Lower leg skin (tissue), 4 donors: ENCODE data around the gene RARA. TPM values are rescaled to one million over a fixed set of nuclear protein-coding genes. Genes with fewer than 3 reads are reported as not detected.

Experiments
- DNase-seq, 2 donors: peaks; one replicate each; pipeline ENCODE4 v3.0.0-alpha.2; 2019; ENCODE audit warnings: low spot score in 2 of 2
- H3K4me3 ChIP-seq: fragments of 200-600 bp; sonication (generic); 2 replicates; pipeline ENCODE4 v1.5.1; 2017; ENCODE audit warnings: mild to moderate bottlenecking, low read depth; ENCODE audit not compliant: poor library complexity, severe bottlenecking
- CTCF ChIP-seq, 3 donors: fragments of 450-650 bp; IDR thresholded peaks; one replicate each; pipeline ENCODE4 v1.5.1; 2016; ENCODE audit warnings: antibody characterized with exemption in 3 of 3, mild to moderate bottlenecking in 3 of 3, moderate library complexity in 2 of 3
- POLR2A ChIP-seq, 2 donors: fragments of 450-650 bp; IDR thresholded peaks; one replicate each; pipeline ENCODE4 v1.6.1; 2016 to 2017; ENCODE audit warnings: antibody characterized with exemption in 2 of 2, mild to moderate bottlenecking in 1 of 2, moderate library complexity in 1 of 2
- WGBS, 2 donors: methylation state at CpG; one replicate each; pipeline ENCODE4 v1.1.5; 2018; 5-methylcytosine and 5-hydroxymethylcytosine counted together
- intact Hi-C: fragments of 100-400 bp; cut with DNase I; formaldehyde crosslinking; loops from one replicate; pipeline ENCODE4 v1.15.0; 2023; ENCODE audit warnings: low total_unique reads
- total RNA-seq, 4 donors: library from RNA; depleted of rRNA; stranded (reverse); fragments of >200 nt; gene quantifications; one replicate each; pipeline ENCODE4 v1.1.0, GENCODE V29; 2016

Gene RARA
- total RNA-seq, 4 donors from 2014 or later, result 18.1 to 38.0 (median 25.2) TPM

- intact Hi-C loops, result loop anchor here (10.0 kb wide), 3 partner anchors 145 to 235 kb away; no protein-coding TSS in a partner anchor
- TF ChIP-seq POLR2A (IDR thresholded peaks at IDR 0.05) (no peak), CTCF (IDR thresholded peaks at IDR 0.05) (no peak)
- 21 to 27% methylated on average over 16 to 19 of the region's 19 CpGs for WGBS, 2 donors
- peak in 1 of 2 donors; percentile 69 for DNase-seq
- H3K4me3 ChIP-seq, result no peak overlapping the region
These were observed 41.1 kb downstream of the RARA start for GRCh38 chr17:40349895-40350688.

DNA sequence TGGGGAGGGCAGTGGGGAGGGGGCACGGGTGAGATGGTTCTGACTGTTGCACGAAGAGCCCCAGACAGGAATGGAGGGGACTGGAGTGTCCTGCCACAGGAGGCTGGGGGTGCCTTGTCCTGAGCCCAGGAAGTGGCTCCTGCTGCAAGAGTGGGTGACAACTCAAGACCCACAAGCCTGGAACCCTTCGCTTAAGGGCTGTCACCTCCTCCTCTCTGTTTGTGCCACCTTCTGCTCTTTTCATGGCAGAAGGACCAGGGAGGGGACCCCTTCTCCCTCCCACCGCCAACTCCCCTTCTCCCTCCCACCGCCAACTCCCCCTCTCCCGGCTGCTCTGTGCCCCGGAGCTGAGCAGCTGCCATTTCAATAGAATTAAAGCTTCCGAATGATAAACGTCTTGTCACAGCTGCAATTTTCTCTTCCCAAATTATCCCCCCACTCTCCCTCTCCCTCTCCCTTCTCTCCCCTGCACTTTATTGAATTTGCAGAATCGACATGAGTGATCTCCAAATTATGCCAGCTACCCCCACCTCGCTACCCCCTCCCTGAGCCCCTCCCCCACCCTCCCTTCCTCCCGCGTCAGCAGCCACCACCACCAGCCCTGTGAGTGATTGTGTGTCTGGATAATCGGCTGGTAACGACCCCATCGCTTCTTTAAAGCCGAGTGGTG lies 41.8 kb downstream of the RARA start:
- WGBS, 2 donors, result 62 to 69% methylated on average over 17 of the region's 17 CpGs
- intact Hi-C loops, result loop anchor here (10.0 kb wide), 2 partner anchors 146 to 204 kb away; no protein-coding TSS in a partner anchor
- H3K4me3 ChIP-seq, result no peak overlapping the region
- DNase-seq, result no peak
- no peak for TF ChIP-seq CTCF (IDR thresholded peaks at IDR 0.05)
- no peak for TF ChIP-seq POLR2A (IDR thresholded peaks at IDR 0.05)

DNA sequence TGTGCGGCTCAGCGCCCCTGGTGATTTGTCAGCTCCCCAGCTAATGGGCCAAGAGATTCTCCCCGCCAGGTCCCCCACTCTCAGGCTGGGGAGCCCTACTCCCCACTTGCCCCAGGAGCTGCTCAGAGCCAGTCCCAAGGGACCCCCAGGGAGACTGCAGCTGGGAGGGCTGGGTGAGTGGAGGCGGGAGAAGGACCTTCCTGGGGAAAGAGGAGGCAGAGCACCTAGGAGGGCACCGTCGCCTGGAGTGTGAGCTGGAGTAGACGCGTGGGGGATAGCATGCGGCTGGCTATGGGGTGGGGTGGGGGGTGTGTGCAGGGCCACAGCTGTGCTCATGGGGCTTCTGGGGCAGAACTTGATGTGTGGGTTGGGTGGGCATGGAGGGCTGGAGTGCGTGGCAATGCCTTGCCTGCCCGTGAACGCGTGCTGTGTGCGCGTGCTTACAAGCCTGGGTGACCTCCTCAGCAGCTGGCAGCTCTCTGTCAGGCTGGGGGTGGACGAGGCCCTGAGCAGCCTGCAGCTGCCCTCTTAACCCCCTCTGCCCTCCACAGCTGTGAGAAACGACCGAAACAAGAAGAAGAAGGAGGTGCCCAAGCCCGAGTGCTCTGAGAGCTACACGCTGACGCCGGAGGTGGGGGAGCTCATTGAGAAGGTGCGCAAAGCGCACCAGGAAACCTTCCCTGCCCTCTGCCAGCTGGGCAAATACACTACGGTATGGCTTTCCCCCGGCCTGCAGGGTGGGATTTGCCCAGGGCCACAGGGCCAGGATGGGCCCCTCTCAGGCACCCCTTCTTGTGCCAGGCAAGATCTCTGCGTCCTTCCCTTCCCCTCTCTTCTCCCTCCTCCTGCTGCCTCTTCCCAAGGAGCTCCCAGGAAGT lies 42.6 kb downstream of the RARA start:
- no peak overlapping the region for H3K4me3 ChIP-seq
- 80 to 84% methylated on average over 27 of the region's 27 CpGs for WGBS, 2 donors
- DNase-seq, result no peak
- TF ChIP-seq CTCF (IDR thresholded peaks at IDR 0.05) (no peak), POLR2A (IDR thresholded peaks at IDR 0.05) (no peak)
- intact Hi-C loops, result loop anchor here (10.0 kb wide), 2 partner anchors 147 to 203 kb away; no protein-coding TSS in a partner anchor

- TF ChIP-seq POLR2A (IDR thresholded peaks at IDR 0.05), result no peak
- TF ChIP-seq CTCF (IDR thresholded peaks at IDR 0.05), result no peak
- H3K4me3 ChIP-seq, result no peak overlapping the region
- 81 to 88% methylated on average over 7 of the region's 7 CpGs for WGBS, 2 donors
- intact Hi-C loops, result loop anchor here (10.0 kb wide), 2 partner anchors 148 to 202 kb away; no protein-coding TSS in a partner anchor
- no peak for DNase-seq
These were observed 43.3 kb downstream of the RARA start for GRCh38 chr17:40352237-40352778.

DNA sequence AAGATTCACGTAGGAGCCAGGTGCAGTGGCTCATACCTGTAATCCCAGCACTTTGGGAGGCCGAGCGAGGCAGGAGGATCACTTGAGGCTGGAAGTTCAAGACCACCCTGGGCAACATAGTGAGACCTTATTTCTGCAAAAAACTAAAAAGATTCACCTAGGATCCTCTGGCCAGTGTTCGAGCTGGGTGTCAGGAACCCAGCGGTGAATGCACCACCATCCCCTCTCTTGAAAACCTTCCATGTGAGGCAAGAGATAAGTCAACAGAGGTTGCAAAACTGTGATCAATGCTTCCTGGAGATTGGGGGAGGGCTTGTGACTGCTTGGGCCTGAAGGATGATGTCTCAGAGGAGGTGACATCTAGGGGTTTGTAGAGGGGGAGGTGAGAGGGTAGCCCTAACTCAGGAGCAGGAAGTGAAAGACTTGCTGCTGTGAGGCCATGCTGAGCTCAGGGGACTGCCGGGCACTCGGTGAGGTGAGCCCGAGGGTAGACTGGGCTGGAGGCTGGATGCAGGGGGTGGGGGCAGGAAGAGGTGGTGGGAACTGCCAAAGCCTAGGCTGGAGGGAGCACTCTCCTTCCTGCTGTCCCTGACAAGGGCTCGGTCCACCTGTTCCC lies 43.9 kb downstream of the RARA start:
- intact Hi-C loops, result loop anchor here (10.0 kb wide), 2 partner anchors 148 to 202 kb away; no protein-coding TSS in a partner anchor
- H3K4me3 ChIP-seq, result no peak overlapping the region
- DNase-seq, result no peak
- WGBS, 2 donors, result 81 to 88% methylated on average over 9 of the region's 9 CpGs
- TF ChIP-seq POLR2A (IDR thresholded peaks at IDR 0.05) (no peak), CTCF (IDR thresholded peaks at IDR 0.05) (no peak)
